SHP77 (cell line): Measurements from ENCODE around the gene SNCA.

Experiments
- DNase-seq, 2 experiments: peaks; one replicate each; lab custom pipeline; 2025; lab: John Stamatoyannopoulos, UW

Gene SNCA

DNA sequence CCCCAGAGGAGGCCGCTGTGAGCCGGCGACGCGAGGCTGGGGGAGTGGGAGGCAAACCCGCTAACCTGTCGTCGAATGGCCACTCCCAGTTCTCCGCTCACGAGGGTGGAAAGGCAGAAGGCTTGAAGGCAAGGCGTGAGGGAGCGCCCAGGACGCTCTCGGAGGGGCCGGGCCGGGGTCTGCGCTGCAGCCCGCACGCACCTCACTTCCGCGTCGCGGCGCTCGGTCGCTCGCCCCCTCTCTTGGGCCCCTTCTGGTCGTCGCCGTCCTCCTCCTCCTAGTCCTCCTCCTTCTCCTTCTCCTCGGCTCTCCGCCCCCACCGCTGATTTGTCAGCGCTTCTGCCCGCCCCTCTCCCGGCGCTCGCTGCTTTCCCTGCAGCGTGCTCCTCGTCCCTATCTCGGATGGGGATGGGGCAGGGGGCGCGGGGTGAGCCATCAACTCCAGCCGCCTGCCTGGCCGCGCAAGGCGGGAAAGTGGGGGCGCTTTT is at the start of gene SNCA:
Gene SNCA (minus strand): TSS at position 265 of the 488 bp plus-strand sequence. CDS start 1,494 bp downstream, outside the sequence.
- DNase-seq = peak; percentile 31 to 52

- no peak for DNase-seq
Observed at GRCh38 chr4:89879215-89879614, 42.3 kb upstream of the SNCA start.

GRCh38 chr4:89878611-89879010 is 41.6 kb upstream of the SNCA start:
- no peak for DNase-seq

GRCh38 chr4:89876548-89876947 is 39.6 kb upstream of the SNCA start:
- DNase-seq = no peak

- DNase-seq = no peak
Observed at GRCh38 chr4:89871211-89871610, 34.2 kb upstream of the SNCA start.

GRCh38 chr4:89868999-89869589 is 32.1 kb upstream of the SNCA start:
- DNase-seq = no peak

GRCh38 chr4:89868276-89868675 is 31.3 kb upstream of the SNCA start:
- DNase-seq = no peak

GRCh38 chr4:89863533-89863932 is 26.6 kb upstream of the SNCA start:
- no peak for DNase-seq

- no peak for DNase-seq
Observed at GRCh38 chr4:89860971-89861370, 24.0 kb upstream of the SNCA start.

- DNase-seq = no peak
Observed at GRCh38 chr4:89855236-89855635, 18.3 kb upstream of the SNCA start.

- DNase-seq = no peak
Observed at GRCh38 chr4:89847571-89848325, 10.8 kb upstream of the SNCA start.

- no peak for DNase-seq
Observed at GRCh38 chr4:89839558-89839957, 2.6 kb upstream of the SNCA start.

- DNase-seq = no peak
Observed at GRCh38 chr4:89837993-89838390, 1.0 kb upstream of the SNCA start.

GRCh38 chr4:89837385-89837992 is 528 bp upstream of the SNCA start:
- peak in 1 of 2 experiments; percentile 30 for DNase-seq

GRCh38 chr4:89836031-89836745 is 773 bp downstream of the SNCA start:
- no peak for DNase-seq

DNA sequence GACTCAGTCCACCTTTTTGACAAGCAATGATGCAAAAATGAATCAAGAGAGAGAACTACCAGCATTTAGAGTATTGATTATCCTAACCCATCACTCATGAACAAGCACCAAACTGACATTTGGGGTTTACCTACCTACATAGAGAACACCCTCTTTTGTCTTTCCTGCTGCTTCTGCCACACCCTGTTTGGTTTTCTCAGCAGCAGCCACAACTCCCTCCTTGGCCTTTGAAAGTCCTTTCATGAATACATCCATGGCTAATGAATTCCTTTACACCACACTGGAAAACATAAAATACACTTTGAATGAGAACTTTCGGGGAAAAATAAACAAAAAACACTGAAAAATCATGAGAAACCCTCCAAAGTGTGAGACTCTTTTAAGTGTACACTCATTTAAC is 1.5 kb downstream of the SNCA start:
- no peak for DNase-seq

GRCh38 chr4:89834486-89835209 is 2.3 kb downstream of the SNCA start:
- no peak for DNase-seq

DNA sequence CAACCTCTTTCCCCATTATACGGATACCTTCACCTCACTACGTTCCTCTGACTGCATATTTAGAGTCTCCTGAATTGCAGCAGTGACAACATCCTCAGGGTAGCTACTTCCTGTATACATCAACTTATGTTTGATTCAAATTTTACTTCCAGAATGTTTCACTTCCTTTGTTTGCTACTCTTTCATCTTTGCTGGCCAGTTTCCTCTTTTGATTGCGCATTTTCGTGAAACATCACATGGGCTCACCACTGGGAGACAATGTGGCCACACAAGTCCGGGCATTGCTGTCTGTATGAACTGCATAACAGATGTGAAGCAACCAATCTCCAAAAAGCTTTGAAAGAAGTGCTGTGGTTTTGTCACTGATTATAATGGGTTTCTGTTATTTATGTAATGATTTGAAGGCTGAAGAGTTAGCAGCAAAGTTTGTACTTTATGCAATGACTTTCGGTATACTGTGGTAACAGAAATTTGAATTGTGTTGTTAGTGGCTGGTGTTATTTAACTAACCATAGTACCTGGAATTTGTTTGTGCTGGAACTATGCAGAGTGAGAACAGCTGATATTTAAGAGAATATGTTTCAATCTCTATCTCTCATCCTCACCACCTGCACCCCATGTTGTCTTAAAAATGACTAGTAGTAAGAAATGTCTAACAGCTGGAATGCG is 7.4 kb downstream of the SNCA start:
- no peak for DNase-seq

DNA sequence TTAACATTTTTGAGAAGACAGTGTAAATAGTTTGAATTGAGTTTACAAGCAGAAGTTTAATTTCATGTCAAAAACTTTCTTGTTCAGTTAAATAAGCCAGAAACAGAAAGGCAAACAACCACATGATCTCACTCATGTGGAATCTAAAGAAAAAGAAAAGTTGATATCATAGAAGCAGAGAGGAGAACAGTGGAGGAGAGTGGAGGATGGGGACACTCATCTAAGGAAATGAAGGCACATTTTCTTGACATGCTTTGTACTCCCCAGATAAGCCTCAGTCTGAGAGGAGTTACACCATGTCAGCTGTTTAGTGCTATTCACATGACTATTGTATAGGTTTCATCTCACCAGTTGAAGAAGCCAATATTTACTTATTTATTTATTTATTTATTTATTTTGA is 13.5 kb downstream of the SNCA start:
- no peak for DNase-seq

- no peak for DNase-seq
Observed at GRCh38 chr4:89821612-89822011, 15.3 kb downstream of the SNCA start.

DNA sequence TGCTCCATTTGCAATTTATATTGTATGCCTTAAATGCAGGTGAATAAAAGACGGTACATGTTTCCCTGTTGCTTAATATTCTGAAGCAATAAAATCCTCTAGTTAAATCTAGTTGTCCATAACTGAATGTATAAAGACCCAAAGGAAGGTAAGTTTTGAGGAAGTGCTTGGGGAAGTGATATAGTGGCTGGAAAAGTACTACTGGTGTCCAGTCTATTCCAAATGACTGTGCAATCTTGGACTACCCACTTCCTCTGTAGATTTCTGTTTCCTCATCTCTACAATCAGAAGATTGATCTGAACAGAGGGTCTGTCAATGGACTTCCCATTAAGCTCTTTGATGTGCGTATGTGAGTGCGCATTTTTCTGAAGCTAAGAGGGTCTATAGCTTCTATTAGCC is 17.0 kb downstream of the SNCA start:
- no peak for DNase-seq
